BJ (cell line): ENCODE measurements around the gene ZNF41. TPM values are rescaled to one million over a fixed set of nuclear protein-coding genes. Genes with fewer than 3 reads are reported as not detected.

ENCODE experiments used
- CTCF ChIA-PET: fragments of 350-600 bp; formaldehyde crosslinking; extraction: SDS; loops from one replicate; lab custom pipeline; 2021; ENCODE audit warnings: antibody characterized with exemption, inconsistent platforms; lab: Yijun Ruan, JAX
- POLR2A ChIA-PET: fragments of 300-600 bp; sonication (Branson Sonifier 250); formaldehyde crosslinking; extraction: SDS; loops from one replicate; lab custom pipeline; 2021; ENCODE audit warnings: antibody characterized with exemption; lab: Charles Lee
- DNase-seq: peaks from one replicate; pipeline ENCODE4 v3.0.0-alpha.2; 2011; ENCODE audit warnings: low read depth
- H3K27me3 ChIP-seq: 2 replicates; pipeline ENCODE4 v1.6.0; 2011; ENCODE audit warnings: low read length; ENCODE audit not compliant: control insufficient read depth, insufficient read depth
- H3K36me3 ChIP-seq: 2 replicates; pipeline ENCODE4 v1.5.1; 2011; ENCODE audit warnings: low read length; ENCODE audit not compliant: control insufficient read depth, insufficient read depth
- H3K4me3 ChIP-seq: 2 replicates; pipeline ENCODE4 v1.5.1; 2011; ENCODE audit warnings: low read depth, mild to moderate bottlenecking, control low read depth, low read length
- CTCF ChIP-seq: IDR thresholded peaks from 2 replicates; pipeline ENCODE4 v1.5.1; 2011; ENCODE audit warnings: low read depth, mild to moderate bottlenecking, control low read depth, inconsistent platforms, low read length, moderate library complexity; ENCODE audit not compliant: insufficient read depth
- polyA plus RNA-seq: library from polyadenylated mRNA; depleted of rRNA; stranded (reverse); fragments of >200 nt; gene quantifications from 2 replicates; pipeline ENCODE4 v1.2.3, GENCODE V29; 2011

The ZNF41 gene
- polyA plus RNA-seq, 1 experiment, result 4.8 TPM

- Histone ChIP-seq H3K4me3 (no peak overlapping the region), H3K36me3 (peaks cover 4% of the 10 kb centered on the region), H3K27me3 (no peaks in the 10 kb centered on the region)
- CTCF ChIA-PET, result no interaction called here
- POLR2A ChIA-PET, result no interaction called here
- no peak for DNase-seq
- TF ChIP-seq CTCF, result no peak
Observed at GRCh38 chrX:47458528-47458927, 24.5 kb downstream of the ZNF41 start.

- DNase-seq, result no peak
- POLR2A ChIA-PET, result no interaction called here
- H3K36me3 ChIP-seq, result peaks cover 4% of the 10 kb centered on the region
- no peaks in the 10 kb centered on the region for H3K27me3 ChIP-seq
- no peak overlapping the region for H3K4me3 ChIP-seq
- CTCF ChIA-PET, result no interaction called here
- TF ChIP-seq CTCF, result no peak
Observed at GRCh38 chrX:47456080-47456479, 26.9 kb downstream of the ZNF41 start.

GRCh38 chrX:47452112-47452511 lies 30.9 kb downstream of the ZNF41 start:
- POLR2A ChIA-PET, result no interaction called here
- CTCF ChIA-PET, result no interaction called here
- no peak for TF ChIP-seq CTCF
- no peaks in the 10 kb centered on the region for H3K27me3 ChIP-seq
- DNase-seq, result no peak
- peaks cover 4% of the 10 kb centered on the region for H3K36me3 ChIP-seq
- H3K4me3 ChIP-seq, result no peak overlapping the region

GRCh38 chrX:47448165-47448806 lies 34.7 kb downstream of the ZNF41 start:
- no peak for TF ChIP-seq CTCF
- ChIA-PET CTCF (no interaction called here), POLR2A (no interaction called here)
- H3K4me3 ChIP-seq, result no peak overlapping the region
- H3K27me3 ChIP-seq, result no peaks in the 10 kb centered on the region
- DNase-seq, result no peak
- H3K36me3 ChIP-seq, result no peaks in the 10 kb centered on the region

GRCh38 chrX:47447607-47448006 lies 35.4 kb downstream of the ZNF41 start:
- H3K27me3 ChIP-seq, result no peaks in the 10 kb centered on the region
- no peaks in the 10 kb centered on the region for H3K36me3 ChIP-seq
- DNase-seq, result no peak
- ChIA-PET CTCF (no interaction called here), POLR2A (no interaction called here)
- no peak overlapping the region for H3K4me3 ChIP-seq
- TF ChIP-seq CTCF, result no peak
